ENCODE results near the gene CDC25C.
A peak's percentile ranks its signal among the peaks of the same experiment; 100 is the strongest.
"Not testable (repeated sequence)": the region's sequence is repeated elsewhere in the genome, so short reads cannot be mapped to it uniquely, and the experiment has no call there.

CDC25C gene

DNA sequence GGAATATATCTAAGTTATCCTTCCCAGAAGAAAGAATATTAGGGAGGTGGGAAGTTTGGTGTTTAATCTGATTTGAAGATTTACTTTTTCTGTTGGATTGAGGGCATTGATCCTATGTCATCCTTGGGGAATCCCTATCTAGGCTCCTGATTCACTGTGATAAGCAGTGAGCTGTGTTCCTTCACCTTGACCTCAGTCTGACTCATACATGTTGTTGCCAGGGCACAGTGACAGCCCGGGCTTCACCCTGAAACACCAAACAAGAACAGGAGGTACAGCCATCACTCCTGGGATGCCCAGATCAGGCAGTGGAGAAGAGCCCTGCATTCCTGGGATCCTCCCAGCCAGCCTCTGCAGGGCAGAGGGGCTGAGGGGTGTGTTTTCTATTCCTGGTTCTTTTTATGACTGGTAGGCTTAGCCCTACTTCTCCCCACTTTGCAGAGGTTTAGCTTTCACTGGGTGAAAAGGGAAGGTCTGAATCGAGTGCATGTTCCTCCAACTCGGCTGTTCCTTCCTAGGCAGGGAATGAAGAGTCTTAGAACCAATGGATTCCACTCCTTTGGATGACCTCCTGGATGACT is 3.4 kb upstream of the CDC25C start:
- no peak overlapping the region for H3K27ac ChIP-seq
- peak; percentile 50 for DNase-seq (ENCODE audit: low spot score)
- POLR2A ChIA-PET (ENCODE audit: low non-redundant PET) = no interaction called here
- CTCF ChIA-PET = interaction anchor here (1.2 kb wide), 2 partner anchors 17 to 29 kb away, joined by 3 to 5 read pairs; partner anchors contain the start of gene KDM3B
- TF ChIP-seq, protein P1, sequence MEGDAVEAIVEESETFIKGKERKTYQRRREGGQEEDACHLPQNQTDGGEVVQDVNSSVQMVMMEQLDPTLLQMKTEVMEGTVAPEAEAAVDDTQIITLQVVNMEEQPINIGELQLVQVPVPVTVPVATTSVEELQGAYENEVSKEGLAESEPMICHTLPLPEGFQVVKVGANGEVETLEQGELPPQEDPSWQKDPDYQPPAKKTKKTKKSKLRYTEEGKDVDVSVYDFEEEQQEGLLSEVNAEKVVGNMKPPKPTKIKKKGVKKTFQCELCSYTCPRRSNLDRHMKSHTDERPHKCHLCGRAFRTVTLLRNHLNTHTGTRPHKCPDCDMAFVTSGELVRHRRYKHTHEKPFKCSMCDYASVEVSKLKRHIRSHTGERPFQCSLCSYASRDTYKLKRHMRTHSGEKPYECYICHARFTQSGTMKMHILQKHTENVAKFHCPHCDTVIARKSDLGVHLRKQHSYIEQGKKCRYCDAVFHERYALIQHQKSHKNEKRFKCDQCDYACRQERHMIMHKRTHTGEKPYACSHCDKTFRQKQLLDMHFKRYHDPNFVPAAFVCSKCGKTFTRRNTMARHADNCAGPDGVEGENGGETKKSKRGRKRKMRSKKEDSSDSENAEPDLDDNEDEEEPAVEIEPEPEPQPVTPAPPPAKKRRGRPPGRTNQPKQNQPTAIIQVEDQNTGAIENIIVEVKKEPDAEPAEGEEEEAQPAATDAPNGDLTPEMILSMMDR (conservative IDR thresholded peaks at IDR 0.05; ENCODE audit: low read depth) = no peak

DNA sequence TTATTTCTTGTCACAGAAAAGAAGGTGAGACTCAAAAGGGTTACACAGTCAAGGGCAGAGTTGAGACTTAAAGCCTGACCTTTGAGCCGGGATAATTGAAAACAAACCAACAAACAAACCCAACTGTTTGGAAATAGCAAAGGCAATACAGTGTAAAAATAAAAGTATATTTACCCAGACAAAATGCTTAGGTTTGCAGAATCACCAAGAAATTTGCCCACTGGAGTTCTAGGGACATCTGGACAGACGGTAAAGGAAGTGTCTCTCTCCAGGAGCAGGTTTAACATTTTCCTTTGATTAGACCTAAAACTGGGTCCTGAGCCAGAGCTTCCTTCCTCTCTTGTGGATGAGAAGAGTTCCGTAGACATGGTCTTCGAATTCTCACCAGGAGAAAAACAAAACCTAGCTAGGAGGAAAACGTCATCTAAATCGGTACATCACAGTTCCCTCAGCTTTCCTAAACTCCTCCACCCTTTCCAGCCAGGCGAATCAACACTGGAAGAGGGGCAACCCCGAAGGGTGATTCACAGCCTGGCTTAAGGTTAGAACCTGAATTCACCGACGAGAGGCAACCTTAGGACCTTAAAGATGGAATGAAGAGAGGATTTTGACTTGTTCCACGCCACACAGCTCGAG is 673 bp downstream of the CDC25C start:
- CTCF ChIA-PET = interaction anchor here (0.5 to 2.6 kb wide), 7 partner anchors 13 to 111 kb away, joined by 3 to 22 read pairs (median 4); partner anchors contain the start of gene KDM3B
- TF ChIP-seq, protein P1 (conservative IDR thresholded peaks at IDR 0.05; ENCODE audit: low read depth) = no peak

DNA sequence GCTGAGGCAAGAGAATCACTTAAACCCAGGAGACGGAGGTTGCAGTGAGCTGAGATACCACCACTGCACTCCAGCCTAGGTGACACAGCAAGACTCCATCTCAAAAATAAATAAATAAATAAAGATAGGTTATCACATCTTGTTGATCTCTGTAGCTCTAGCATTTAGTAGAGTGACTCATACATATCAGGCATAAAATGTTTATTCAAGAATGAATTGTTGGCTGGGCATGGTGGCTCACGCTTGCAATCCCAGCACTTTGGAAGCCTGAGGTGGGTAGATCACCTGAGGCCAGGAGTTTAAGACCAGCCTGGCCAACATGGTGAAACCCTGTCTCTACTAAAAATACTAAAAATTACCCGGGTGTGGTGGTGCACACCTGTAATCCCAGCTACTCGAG is 13.4 kb downstream of the CDC25C start:
- CTCF ChIA-PET = interaction anchor here (0.6 kb wide), 1 partner anchor 13 kb away, joined by 8 read pairs; no protein-coding TSS in a partner anchor
- POLR2A ChIA-PET (ENCODE audit: low non-redundant PET); H3K27ac ChIP-seq; DNase-seq (ENCODE audit: low spot score): not testable (repeated sequence)

More for the DNA sequence above, 673 bp downstream of the CDC25C start:
- peak; percentile 52 for DNase-seq (ENCODE audit: low spot score)
- POLR2A ChIA-PET (ENCODE audit: low non-redundant PET) = interaction anchor here (1.2 kb wide), 1 partner anchor 10 kb away, joined by 6 read pairs; no protein-coding TSS in a partner anchor
- peak overlapping the region; percentile 90 for H3K27ac ChIP-seq

DNA sequence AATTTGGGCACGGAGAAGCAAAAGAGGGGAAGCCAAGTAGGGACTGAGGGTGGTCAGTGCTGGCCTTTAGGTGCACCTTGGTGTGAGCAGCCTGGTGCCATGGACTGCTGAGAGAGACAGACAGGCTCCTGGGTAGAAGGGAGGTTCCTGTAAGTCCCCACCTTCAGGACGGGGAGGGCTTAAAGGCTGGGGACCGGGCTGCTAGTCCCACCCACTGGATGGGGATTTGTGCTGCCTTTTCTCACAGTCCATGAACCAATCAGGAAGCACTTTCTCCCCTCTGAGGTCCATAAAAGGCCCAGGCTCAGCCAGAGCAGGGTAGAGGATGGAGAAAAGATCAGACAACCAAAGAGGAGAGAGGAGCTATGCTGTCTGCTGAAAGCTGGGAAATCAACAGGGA is 15.2 kb downstream of the CDC25C start:
- ChIA-PET POLR2A (ENCODE audit: low non-redundant PET) (no interaction called here), CTCF (interaction anchor here (0.6 kb wide), 2 partner anchors 95 to 938 kb away, joined by 3 to 4 read pairs; no protein-coding TSS in a partner anchor)
- no peak for DNase-seq (ENCODE audit: low spot score)
- no peak overlapping the region for H3K27ac ChIP-seq
- TF ChIP-seq, protein P1 (conservative IDR thresholded peaks at IDR 0.05; ENCODE audit: low read depth) = no peak

DNA sequence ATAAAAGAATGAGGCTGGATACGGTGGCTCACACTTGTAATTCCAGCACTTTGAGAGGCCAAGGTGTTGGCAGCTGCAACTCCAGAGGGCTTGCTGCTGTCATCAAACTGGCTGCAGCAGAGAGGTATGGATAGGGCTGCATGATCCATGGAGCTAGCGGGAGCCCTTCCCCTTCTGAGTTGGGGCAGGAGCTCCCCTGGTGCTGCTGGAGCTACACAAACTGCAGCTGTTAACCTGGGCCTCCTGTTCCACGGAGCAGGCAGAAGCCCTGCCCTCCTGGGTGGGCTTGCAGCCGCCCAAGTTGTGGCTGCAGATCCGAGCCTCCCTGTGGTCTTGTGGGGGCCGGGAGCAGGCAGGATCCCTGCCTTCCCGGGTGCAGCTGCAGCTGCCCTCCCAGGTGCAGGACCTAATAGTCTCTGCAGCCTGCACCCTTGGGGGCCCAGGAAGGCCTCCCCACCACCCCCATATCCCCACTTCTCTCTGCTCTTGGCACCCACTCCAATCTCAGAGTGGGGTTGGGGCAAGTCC is 15.8 kb downstream of the CDC25C start:
- CTCF ChIA-PET = interaction anchor here (0.6 to 0.7 kb wide), 3 partner anchors 36 to 939 kb away, joined by 3 to 5 read pairs (median 4); partner anchors contain the start of gene KDM3B
- no peak overlapping the region for H3K27ac ChIP-seq
- no peak for DNase-seq (ENCODE audit: low spot score)
- POLR2A ChIA-PET (ENCODE audit: low non-redundant PET) = no interaction called here
- TF ChIP-seq, protein P1 (conservative IDR thresholded peaks at IDR 0.05; ENCODE audit: low read depth) = no peak

DNA sequence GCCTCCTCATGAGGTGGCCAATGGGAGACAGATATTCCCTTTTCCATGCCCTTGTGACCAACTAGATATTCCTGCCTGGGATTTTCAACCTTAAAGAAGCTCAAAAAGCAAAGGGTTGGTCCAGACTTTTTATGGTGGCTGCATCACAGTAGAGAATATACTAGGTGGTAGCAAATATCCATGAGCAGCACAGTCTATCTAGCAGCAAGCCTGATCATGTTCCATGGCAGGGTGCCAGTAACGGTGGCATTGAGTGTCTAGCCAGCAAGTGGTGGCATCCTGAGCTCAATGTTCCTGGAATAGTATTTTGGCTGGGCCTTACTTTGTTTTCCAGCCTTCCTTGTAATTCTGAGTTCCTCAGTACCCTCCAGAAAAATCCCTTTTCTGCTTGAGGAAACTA is 25.8 kb downstream of the CDC25C start:
- no peak overlapping the region for H3K27ac ChIP-seq
- ChIA-PET CTCF (interaction anchor here (0.6 to 1.9 kb wide), 12 partner anchors 12 to 995 kb away, joined by 3 to 10 read pairs (median 4); partner anchors contain the start of gene KDM3B), POLR2A (ENCODE audit: low non-redundant PET) (no interaction called here)
- peak; percentile 41 for DNase-seq (ENCODE audit: low spot score)
- TF ChIP-seq, protein P1 (conservative IDR thresholded peaks at IDR 0.05; ENCODE audit: low read depth) = no peak

All from RWPE1 (cell line).